ENCODE data around the gene CRIP2. TPM values are rescaled to one million over a fixed set of nuclear protein-coding genes. Genes with fewer than 3 reads are reported as not detected.

Gene CRIP2
- total RNA-seq, 1 donor from 2014 or later = 38.3 TPM

DNA sequence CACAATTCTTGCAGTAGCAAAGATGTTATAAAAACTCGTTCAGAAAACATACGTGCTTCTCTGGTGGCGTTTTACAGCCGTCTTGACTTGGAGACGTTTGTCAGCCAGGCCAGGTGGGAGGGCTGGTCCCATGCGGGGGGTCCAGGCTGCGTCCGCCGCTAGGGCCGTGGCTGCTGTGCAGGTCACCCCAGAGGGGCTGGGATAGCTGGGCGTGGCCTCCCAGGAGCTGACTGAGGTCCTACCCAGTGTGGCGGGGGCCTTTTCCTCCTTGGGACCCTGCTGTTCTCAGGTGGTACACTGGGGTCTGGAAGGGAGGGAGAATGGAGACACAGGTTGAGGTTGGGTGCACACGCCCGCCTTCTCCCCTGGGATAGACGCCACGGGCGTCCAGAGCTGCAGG, 29.8 kb upstream of the CRIP2 start:
- Mint-ChIP-seq H3K27me3 (ENCODE audit: low read depth) (no peaks in the 10 kb centered on the region), H3K4me1 (no peaks in the 10 kb centered on the region), H3K36me3 (ENCODE audit: low read depth) (no peaks in the 10 kb centered on the region), H3K9me3 (no peaks in the 10 kb centered on the region), H3K27ac (ENCODE audit: unreplicated experiment) (no peak overlapping the region), H3K4me3 (no peak overlapping the region)
- TF ChIP-seq, protein P1, sequence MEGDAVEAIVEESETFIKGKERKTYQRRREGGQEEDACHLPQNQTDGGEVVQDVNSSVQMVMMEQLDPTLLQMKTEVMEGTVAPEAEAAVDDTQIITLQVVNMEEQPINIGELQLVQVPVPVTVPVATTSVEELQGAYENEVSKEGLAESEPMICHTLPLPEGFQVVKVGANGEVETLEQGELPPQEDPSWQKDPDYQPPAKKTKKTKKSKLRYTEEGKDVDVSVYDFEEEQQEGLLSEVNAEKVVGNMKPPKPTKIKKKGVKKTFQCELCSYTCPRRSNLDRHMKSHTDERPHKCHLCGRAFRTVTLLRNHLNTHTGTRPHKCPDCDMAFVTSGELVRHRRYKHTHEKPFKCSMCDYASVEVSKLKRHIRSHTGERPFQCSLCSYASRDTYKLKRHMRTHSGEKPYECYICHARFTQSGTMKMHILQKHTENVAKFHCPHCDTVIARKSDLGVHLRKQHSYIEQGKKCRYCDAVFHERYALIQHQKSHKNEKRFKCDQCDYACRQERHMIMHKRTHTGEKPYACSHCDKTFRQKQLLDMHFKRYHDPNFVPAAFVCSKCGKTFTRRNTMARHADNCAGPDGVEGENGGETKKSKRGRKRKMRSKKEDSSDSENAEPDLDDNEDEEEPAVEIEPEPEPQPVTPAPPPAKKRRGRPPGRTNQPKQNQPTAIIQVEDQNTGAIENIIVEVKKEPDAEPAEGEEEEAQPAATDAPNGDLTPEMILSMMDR (conservative IDR thresholded peaks at IDR 0.05) = no peak
- no peak for DNase-seq (ENCODE audit: low read depth, low spot score)

DNA sequence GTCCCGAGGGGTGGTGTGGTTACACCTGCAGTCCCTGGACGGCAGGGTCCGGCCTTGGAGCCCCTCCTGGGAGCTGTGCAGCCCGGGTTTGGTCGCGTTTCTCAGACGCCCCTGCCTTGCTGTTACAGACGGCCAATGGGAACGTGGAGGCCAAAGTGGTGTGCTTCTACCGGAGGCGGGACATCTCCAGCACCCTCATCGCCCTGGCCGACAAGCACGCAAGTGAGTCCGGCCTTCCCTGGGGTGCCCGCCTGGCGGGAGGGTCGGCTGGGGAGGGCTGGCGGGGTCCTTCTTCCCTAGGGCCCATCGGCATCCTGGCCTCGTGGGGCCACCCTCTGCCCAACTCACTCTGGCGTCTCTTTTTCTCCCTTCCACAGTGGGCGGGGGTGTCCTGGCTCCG, 29.3 kb upstream of the CRIP2 start:
- H3K4me1 Mint-ChIP-seq = no peaks in the 10 kb centered on the region
- no peak for DNase-seq (ENCODE audit: low read depth, low spot score)
- TF ChIP-seq, protein P1 (conservative IDR thresholded peaks at IDR 0.05) = no peak
- no peaks in the 10 kb centered on the region for H3K36me3 Mint-ChIP-seq (ENCODE audit: low read depth)
- no peaks in the 10 kb centered on the region for H3K9me3 Mint-ChIP-seq
- H3K4me3 Mint-ChIP-seq = no peak overlapping the region
- peak overlapping the region; percentile 57 for H3K27ac Mint-ChIP-seq (ENCODE audit: unreplicated experiment)
- no peaks in the 10 kb centered on the region for H3K27me3 Mint-ChIP-seq (ENCODE audit: low read depth)

- Mint-ChIP-seq H3K4me3 (no peak overlapping the region), H3K36me3 (ENCODE audit: low read depth) (no peaks in the 10 kb centered on the region), H3K27me3 (ENCODE audit: low read depth) (no peaks in the 10 kb centered on the region), H3K4me1 (no peaks in the 10 kb centered on the region), H3K9me3 (no peaks in the 10 kb centered on the region), H3K27ac (ENCODE audit: unreplicated experiment) (no peak overlapping the region)
- TF ChIP-seq, protein P1 (conservative IDR thresholded peaks at IDR 0.05) = no peak
- DNase-seq (ENCODE audit: low read depth, low spot score) = no peak
Measured at GRCh38 chr14:105445901-105446845, 28.4 kb upstream of the CRIP2 start.

GRCh38 chr14:105446971-105447370, 27.6 kb upstream of the CRIP2 start:
- no peak for DNase-seq (ENCODE audit: low read depth, low spot score)
- TF ChIP-seq, protein P1 (conservative IDR thresholded peaks at IDR 0.05) = no peak
- H3K36me3 Mint-ChIP-seq (ENCODE audit: low read depth) = no peaks in the 10 kb centered on the region
- no peak overlapping the region for H3K27ac Mint-ChIP-seq (ENCODE audit: unreplicated experiment)
- H3K27me3 Mint-ChIP-seq (ENCODE audit: low read depth) = no peaks in the 10 kb centered on the region
- H3K4me1 Mint-ChIP-seq = no peaks in the 10 kb centered on the region
- H3K9me3 Mint-ChIP-seq = no peaks in the 10 kb centered on the region
- H3K4me3 Mint-ChIP-seq = no peak overlapping the region

- H3K27ac Mint-ChIP-seq (ENCODE audit: unreplicated experiment) = no peak overlapping the region
Measured at GRCh38 chr14:105447651-105448640, 26.7 kb upstream of the CRIP2 start.

More at GRCh38 chr14:105447651-105448640, 26.7 kb upstream of the CRIP2 start:
- no peak for DNase-seq (ENCODE audit: low read depth, low spot score)
- H3K4me1 Mint-ChIP-seq = no peaks in the 10 kb centered on the region
- H3K27me3 Mint-ChIP-seq (ENCODE audit: low read depth) = no peaks in the 10 kb centered on the region
- H3K9me3 Mint-ChIP-seq = no peaks in the 10 kb centered on the region
- TF ChIP-seq, protein P1 (conservative IDR thresholded peaks at IDR 0.05) = no peak
- H3K4me3 Mint-ChIP-seq = no peak overlapping the region
- no peaks in the 10 kb centered on the region for H3K36me3 Mint-ChIP-seq (ENCODE audit: low read depth)
